Sigmoid colon (tissue), 7 donors: ENCODE results near the gene CAMKV. TPM values are rescaled to one million over a fixed set of nuclear protein-coding genes. Genes with fewer than 3 reads are reported as not detected.

Experiments
- DNase-seq: peaks from one replicate; pipeline ENCODE4 v3.0.0-alpha.2; 2019
- H3K27ac ChIP-seq, 4 donors: fragments of 200-600 bp; sonication (generic); one replicate each; pipeline ENCODE4 v1.5.1; 2016 to 2019; ENCODE audit warnings: mild to moderate bottlenecking in 1 of 4
- H3K27me3 ChIP-seq, 3 donors: fragments of 200-600 bp; sonication (generic); one replicate each; pipeline ENCODE4 v1.5.1; 2019; ENCODE audit warnings: mild to moderate bottlenecking in 1 of 3
- H3K36me3 ChIP-seq, 4 donors: fragments of 200-600 bp; sonication (generic); one replicate each; pipeline ENCODE4 v1.5.1; 2016 to 2019
- H3K4me1 ChIP-seq, 4 donors: fragments of 200-600 bp; sonication (generic); one replicate each; pipeline ENCODE4 v1.5.1; 2017 to 2019
- H3K4me3 ChIP-seq, 4 donors: fragments of 200-600 bp; sonication (generic); one replicate each; pipeline ENCODE4 v1.5.1; 2017 to 2019; ENCODE audit warnings: mild to moderate bottlenecking in 2 of 4, moderate library complexity in 1 of 4
- H3K9me3 ChIP-seq, 4 donors: fragments of 200-600 bp in 3 of 4; sonication (generic) in 3 of 4; one replicate each; pipeline versions ENCODE4 v1.5.1 to v1.6.1; 2013 to 2019
- EP300 ChIP-seq, 4 donors: sonication (generic); formaldehyde crosslinking; IDR thresholded peaks; one replicate each; pipeline ENCODE4 v1.6.1; 2017; ENCODE audit warnings: antibody characterized with exemption in 4 of 4
- POLR2A ChIP-seq, 2 donors: fragments of 450-650 bp; IDR thresholded peaks; one replicate each; pipeline ENCODE4 v1.6.1; 2016; ENCODE audit warnings: antibody characterized with exemption in 2 of 2, mild to moderate bottlenecking in 2 of 2, moderate library complexity in 2 of 2
- POLR2AphosphoS5 ChIP-seq, 4 donors: sonication (generic); formaldehyde crosslinking; IDR thresholded peaks; one replicate each; pipeline ENCODE4 v1.6.1; 2017; ENCODE audit warnings: antibody characterized with exemption in 4 of 4
- WGBS, 2 donors: extraction: QIAGEN DNeasy Blood & Tissue Kit; methylation state at CpG; one replicate each; pipeline ENCODE4 v1.1.7; 2013; 5-methylcytosine and 5-hydroxymethylcytosine counted together
- intact Hi-C: fragments of 100-400 bp; cut with DNase I; formaldehyde crosslinking; loops from one replicate; pipeline ENCODE4 v1.15.1; 2023
- polyA plus RNA-seq, 3 donors: library from polyadenylated mRNA; stranded (reverse); fragments of 200-250 nt; gene quantifications; one replicate each; pipeline ENCODE4 v1.2.3, GENCODE V29; 2013
- small RNA-seq, 3 donors: library from RNA; depleted of rRNA; stranded (forward); fragments of <200 nt; gene quantifications; one replicate each; pipeline ENCODE3, GENCODE V24; 2016
- total RNA-seq, 4 donors: library from RNA; depleted of rRNA; stranded (reverse); fragments of >200 nt; gene quantifications; one replicate each; pipeline ENCODE4 v1.1.0, GENCODE V29; 2016
- TF ChIP-seq, protein P1 (sequence below), 4 experiments: fragments of 450-650 bp in 3 of 4; fragments of 200-600 bp in 1 of 4; IDR thresholded peaks; one replicate each; pipeline ENCODE4 v1.5.1; 2016 to 2019; ENCODE audit warnings: antibody characterized with exemption in 4 of 4, mild to moderate bottlenecking in 3 of 4, moderate library complexity in 2 of 4
- donor health status: healthy with polysubstance abuse.
- donor health status: Bipolar disorder and iron deficiency.
- donor health status: healthy.

CAMKV gene
- total and polyA plus RNA-seq, 7 donors: 0.12 TPM; not detected in 6

DNA sequence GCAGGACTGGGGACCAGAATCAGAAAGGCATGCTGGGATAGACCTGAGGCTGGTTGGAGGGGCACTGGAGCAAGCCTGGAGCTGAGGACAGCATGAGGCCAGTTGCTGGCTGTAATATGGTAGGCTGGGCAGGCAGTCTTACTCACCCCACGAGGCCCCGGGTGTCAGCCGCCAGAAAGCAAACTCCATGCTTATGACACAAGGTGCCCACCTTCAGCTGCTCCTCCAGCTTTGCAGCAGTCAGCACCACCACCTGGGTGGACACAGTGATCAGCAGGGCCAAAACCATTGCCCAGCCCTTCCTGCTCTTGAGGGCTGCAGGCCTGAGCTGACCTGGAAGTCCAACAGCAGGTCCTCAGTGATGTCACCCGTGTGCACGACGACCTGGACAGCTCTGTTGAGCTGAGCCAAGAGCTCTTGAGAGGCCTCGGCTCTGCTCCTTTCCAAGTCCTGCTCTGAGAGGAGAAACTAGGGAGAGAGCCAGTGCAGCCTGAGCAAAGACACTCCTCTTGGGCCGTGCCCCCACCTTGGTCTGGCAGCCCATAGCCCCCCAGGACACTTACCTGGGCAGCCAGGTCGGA, 56.7 kb downstream of the CAMKV start:
- Histone ChIP-seq H3K9me3 (no peaks in the 10 kb centered on the region), H3K4me3 (peak overlapping the region; percentile 44 to 60 (median 58)), H3K36me3 (peaks cover 3 to 35% (median 10%) of the 10 kb centered on the region in 4 donors), H3K27me3 (no peaks in the 10 kb centered on the region), H3K27ac (peak overlapping the region; percentile 79 to 82 (median 81)), H3K4me1 (peaks cover 0 to 24% (median 18%) of the 10 kb centered on the region in 4 donors)
- TF ChIP-seq POLR2AphosphoS5 (IDR thresholded peaks at IDR 0.05) (no peak), EP300 (IDR thresholded peaks at IDR 0.05) (no peak), POLR2A (IDR thresholded peaks at IDR 0.05) (no peak)
- TF ChIP-seq, protein P1, sequence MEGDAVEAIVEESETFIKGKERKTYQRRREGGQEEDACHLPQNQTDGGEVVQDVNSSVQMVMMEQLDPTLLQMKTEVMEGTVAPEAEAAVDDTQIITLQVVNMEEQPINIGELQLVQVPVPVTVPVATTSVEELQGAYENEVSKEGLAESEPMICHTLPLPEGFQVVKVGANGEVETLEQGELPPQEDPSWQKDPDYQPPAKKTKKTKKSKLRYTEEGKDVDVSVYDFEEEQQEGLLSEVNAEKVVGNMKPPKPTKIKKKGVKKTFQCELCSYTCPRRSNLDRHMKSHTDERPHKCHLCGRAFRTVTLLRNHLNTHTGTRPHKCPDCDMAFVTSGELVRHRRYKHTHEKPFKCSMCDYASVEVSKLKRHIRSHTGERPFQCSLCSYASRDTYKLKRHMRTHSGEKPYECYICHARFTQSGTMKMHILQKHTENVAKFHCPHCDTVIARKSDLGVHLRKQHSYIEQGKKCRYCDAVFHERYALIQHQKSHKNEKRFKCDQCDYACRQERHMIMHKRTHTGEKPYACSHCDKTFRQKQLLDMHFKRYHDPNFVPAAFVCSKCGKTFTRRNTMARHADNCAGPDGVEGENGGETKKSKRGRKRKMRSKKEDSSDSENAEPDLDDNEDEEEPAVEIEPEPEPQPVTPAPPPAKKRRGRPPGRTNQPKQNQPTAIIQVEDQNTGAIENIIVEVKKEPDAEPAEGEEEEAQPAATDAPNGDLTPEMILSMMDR (IDR thresholded peaks at IDR 0.05): no peak
- DNase-seq: no peak
- intact Hi-C loops: no loop called here
- WGBS, 2 donors: 34 to 47% methylated on average over 9 of the region's 9 CpGs

Small RNAs within 50 kb of the gene (small RNA-seq; reads per million reads assigned to genes)
- gene RN7SL217P: 0 reads per million in 3 donors

Other genes with a start within 250 kb of the CAMKV start
- 10 to 100 TPM; 49.0 to 64.8 (median 57.7) TPM for gene APEH, start 195.6 kb downstream of the CAMKV start, total RNA-seq
- 100 to 1,000 TPM in 1 of 3 donors, 10 to 100 TPM in 2; 64.9 to 102 (median 71.4) TPM for gene APEH, start 195.6 kb downstream of the CAMKV start, polyA plus RNA-seq
- gene MST1, start 180.4 kb downstream of the CAMKV start, total RNA-seq: 10 to 100 TPM in 2 of 4 donors, 1 to 10 TPM in 2; 3.9 to 12.5 (median 7.7) TPM
- gene MST1, start 180.4 kb downstream of the CAMKV start, polyA plus RNA-seq: 10 to 100 TPM in 1 of 3 donors, 1 to 10 TPM in 1, not detected in 1; 3.0 to 18.1 TPM
- gene RNF123, start 180.3 kb downstream of the CAMKV start, total RNA-seq: 10 to 100 TPM; 16.5 to 29.4 (median 20.8) TPM
- 10 to 100 TPM; 12.5 to 28.6 (median 14.4) TPM for gene RNF123, start 180.3 kb downstream of the CAMKV start, polyA plus RNA-seq
- under 1 TPM in 2 of 4 donors, not detected in 2; 0.71 to 0.82 TPM for gene AMIGO3, start 150.2 kb downstream of the CAMKV start, total RNA-seq
- gene AMIGO3, start 150.2 kb downstream of the CAMKV start, polyA plus RNA-seq: 1 to 10 TPM in 1 of 3 donors, under 1 TPM in 1, not detected in 1; 0.46 to 1.2 TPM
- 10 to 100 TPM in 2 of 4 donors, 1 to 10 TPM in 2; 9.9 to 14.3 (median 10.8) TPM for gene GMPPB, start 146.0 kb downstream of the CAMKV start, total RNA-seq
- gene GMPPB, start 146.0 kb downstream of the CAMKV start, polyA plus RNA-seq: 10 to 100 TPM; 25.2 to 57.5 (median 44.9) TPM
- gene IP6K1, start 83.4 kb downstream of the CAMKV start, total RNA-seq: 10 to 100 TPM; 29.1 to 37.1 (median 33.7) TPM
- 10 to 100 TPM; 13.8 to 27.1 (median 21.0) TPM for gene IP6K1, start 83.4 kb downstream of the CAMKV start, polyA plus RNA-seq
- 1 to 10 TPM in 1 of 4 donors, under 1 TPM in 2, not detected in 1; 0.27 to 1.1 (median 0.99) TPM for gene CDHR4, start 70.0 kb downstream of the CAMKV start, total RNA-seq
- under 1 TPM in 1 of 3 donors, not detected in 2; 0.16 TPM for gene CDHR4, start 70.0 kb downstream of the CAMKV start, polyA plus RNA-seq
- gene INKA1, start 66.6 kb downstream of the CAMKV start, total RNA-seq: 1 to 10 TPM in 3 of 4 donors, under 1 TPM in 1; 0.95 to 5.0 (median 4.1) TPM
- 1 to 10 TPM in 1 of 3 donors, under 1 TPM in 1, not detected in 1; 0.60 to 3.5 TPM for gene INKA1, start 66.6 kb downstream of the CAMKV start, polyA plus RNA-seq
- 10 to 100 TPM; 28.5 to 74.2 (median 55.7) TPM for gene UBA7, start 56.0 kb downstream of the CAMKV start, total RNA-seq
- 10 to 100 TPM; 15.6 to 92.6 (median 22.9) TPM for gene UBA7, start 56.0 kb downstream of the CAMKV start, polyA plus RNA-seq
- 1 to 10 TPM in 3 of 4 donors, under 1 TPM in 1; 0.54 to 1.8 (median 1.6) TPM for gene TRAIP, start 13.3 kb downstream of the CAMKV start, total RNA-seq
- gene TRAIP, start 13.3 kb downstream of the CAMKV start, polyA plus RNA-seq: 1 to 10 TPM; 1.2 to 7.1 (median 1.4) TPM
- gene MST1R, start 34.0 kb upstream of the CAMKV start, total RNA-seq: 1 to 10 TPM; 1.2 to 4.2 (median 2.1) TPM
- 100 to 1,000 TPM in 1 of 3 donors, 10 to 100 TPM in 2; 15.7 to 106 (median 24.0) TPM for gene MST1R, start 34.0 kb upstream of the CAMKV start, polyA plus RNA-seq
- 10 to 100 TPM; 10.4 to 16.3 (median 12.5) TPM for gene MON1A, start 59.9 kb upstream of the CAMKV start, total RNA-seq
- gene MON1A, start 59.9 kb upstream of the CAMKV start, polyA plus RNA-seq: 10 to 100 TPM in 1 of 3 donors, 1 to 10 TPM in 2; 5.4 to 10.3 (median 7.9) TPM
- gene RBM6, start 70.2 kb upstream of the CAMKV start, total RNA-seq: 100 to 1,000 TPM in 1 of 4 donors, 10 to 100 TPM in 3; 61.0 to 215 (median 93.6) TPM
- gene RBM6, start 70.2 kb upstream of the CAMKV start, polyA plus RNA-seq: 10 to 100 TPM; 13.6 to 78.0 (median 21.6) TPM
- 100 to 1,000 TPM; 149 to 294 (median 176) TPM for gene RBM5, start 219.0 kb upstream of the CAMKV start, total RNA-seq
- 10 to 100 TPM; 19.4 to 96.4 (median 33.6) TPM for gene RBM5, start 219.0 kb upstream of the CAMKV start, polyA plus RNA-seq